PC-9 (cell line): ENCODE measurements around the gene GPC5.

Experiments
- EZH2 ChIP-seq: fragments of 200-600 bp; sonication (generic); IDR thresholded peaks from 2 replicates; pipeline ENCODE4 v1.8.0; 2017; ENCODE audit warnings: antibody characterized with exemption, low read depth
- TF ChIP-seq, protein P1 (sequence below): fragments of 200-600 bp; sonication (generic); conservative IDR thresholded peaks from 2 replicates; pipeline ENCODE4 v1.6.1; 2017; ENCODE audit warnings: mixed run types, antibody characterized with exemption, mild to moderate bottlenecking, moderate library complexity

DNA sequence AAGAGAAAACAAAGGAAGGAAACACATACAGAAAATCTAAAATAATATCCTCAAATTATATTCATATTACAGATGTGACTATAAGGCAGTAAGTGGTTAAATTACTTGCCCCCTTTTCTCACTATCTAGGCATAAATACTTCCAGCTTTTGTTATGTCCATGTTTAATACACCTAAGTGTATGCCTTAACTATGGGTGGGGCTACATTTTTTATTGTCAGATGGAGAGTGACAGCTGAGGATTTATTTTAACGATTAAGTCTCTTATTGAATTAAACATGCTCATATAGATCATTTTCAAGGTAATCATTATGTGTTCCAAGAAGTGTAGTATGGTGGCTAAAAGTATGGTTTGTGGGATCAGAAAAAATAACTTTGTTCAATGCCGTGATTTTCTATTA is 909.3 kb downstream of the GPC5 start:
- TF ChIP-seq EZH2: no peak
- TF ChIP-seq, protein P1, sequence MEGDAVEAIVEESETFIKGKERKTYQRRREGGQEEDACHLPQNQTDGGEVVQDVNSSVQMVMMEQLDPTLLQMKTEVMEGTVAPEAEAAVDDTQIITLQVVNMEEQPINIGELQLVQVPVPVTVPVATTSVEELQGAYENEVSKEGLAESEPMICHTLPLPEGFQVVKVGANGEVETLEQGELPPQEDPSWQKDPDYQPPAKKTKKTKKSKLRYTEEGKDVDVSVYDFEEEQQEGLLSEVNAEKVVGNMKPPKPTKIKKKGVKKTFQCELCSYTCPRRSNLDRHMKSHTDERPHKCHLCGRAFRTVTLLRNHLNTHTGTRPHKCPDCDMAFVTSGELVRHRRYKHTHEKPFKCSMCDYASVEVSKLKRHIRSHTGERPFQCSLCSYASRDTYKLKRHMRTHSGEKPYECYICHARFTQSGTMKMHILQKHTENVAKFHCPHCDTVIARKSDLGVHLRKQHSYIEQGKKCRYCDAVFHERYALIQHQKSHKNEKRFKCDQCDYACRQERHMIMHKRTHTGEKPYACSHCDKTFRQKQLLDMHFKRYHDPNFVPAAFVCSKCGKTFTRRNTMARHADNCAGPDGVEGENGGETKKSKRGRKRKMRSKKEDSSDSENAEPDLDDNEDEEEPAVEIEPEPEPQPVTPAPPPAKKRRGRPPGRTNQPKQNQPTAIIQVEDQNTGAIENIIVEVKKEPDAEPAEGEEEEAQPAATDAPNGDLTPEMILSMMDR: no peak
